GM19351 (cell line): ENCODE data around the gene MAJIN.
"Not testable (repeated sequence)": the region's sequence is repeated elsewhere in the genome, so short reads cannot be mapped to it uniquely, and the experiment has no call there.

Experiments
- ATAC-seq: cut with Tn5 transposase; IDR thresholded peaks from one replicate; pipeline ENCODE4 v1.9.1; 2021; ENCODE audit warnings: mild to moderate bottlenecking, moderate library complexity; ENCODE audit not compliant: unreplicated experiment

Gene MAJIN

DNA sequence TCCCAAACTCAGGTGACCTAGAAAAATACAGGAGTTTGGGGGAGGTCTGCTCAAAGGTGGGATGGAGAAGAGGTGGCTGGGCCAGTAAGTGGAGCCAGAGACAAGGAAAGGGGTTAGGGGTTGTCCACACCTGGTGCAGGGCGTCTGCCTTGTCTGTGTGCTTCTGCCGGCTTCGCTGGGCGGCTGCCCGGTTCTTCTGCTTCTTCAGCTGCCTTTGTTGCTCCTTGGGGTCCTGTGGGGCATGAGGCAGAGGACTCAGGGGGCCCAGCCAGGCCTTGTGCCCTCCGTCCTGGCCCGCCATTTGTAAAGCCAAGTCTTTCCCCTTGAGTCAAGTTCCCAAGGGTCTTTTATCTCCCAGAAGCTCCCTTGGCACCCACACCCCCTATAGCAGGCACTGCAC lies 22.4 kb upstream of the MAJIN start:
- ATAC-seq: no peak

DNA sequence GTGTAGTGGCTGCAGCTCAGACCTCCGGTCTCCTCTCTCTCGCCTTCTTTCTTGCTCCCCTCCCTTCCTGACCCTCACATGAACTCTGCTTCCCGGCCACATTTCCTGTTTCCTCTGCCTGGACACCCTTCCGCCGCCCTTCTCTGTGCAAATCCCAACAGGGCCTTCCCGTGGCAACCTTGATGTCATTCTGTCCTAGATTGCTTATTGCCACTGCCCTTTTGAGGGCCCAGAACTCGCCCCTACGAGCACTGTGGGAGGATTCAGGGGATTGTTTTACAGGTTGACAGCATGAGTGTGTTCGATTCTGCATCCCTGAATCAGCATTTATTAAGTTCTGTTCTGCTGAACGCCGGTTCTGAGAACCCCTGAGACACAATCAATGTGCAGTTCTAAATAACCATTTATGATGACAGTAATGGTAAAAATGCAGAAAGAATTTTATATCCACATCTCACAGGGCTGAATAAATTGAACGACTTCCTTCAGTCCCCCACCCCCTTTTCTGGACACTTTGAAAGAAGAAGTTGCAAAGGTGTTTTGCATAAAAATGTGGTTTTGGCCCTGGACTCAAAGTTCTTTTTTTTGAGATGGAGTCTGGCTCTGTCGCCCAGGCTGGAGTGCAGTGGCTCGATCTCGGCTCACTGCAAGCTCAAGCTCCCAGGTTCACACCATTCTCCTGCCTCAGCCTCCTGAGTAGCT lies 18.5 kb upstream of the MAJIN start:
- no peak for ATAC-seq

DNA sequence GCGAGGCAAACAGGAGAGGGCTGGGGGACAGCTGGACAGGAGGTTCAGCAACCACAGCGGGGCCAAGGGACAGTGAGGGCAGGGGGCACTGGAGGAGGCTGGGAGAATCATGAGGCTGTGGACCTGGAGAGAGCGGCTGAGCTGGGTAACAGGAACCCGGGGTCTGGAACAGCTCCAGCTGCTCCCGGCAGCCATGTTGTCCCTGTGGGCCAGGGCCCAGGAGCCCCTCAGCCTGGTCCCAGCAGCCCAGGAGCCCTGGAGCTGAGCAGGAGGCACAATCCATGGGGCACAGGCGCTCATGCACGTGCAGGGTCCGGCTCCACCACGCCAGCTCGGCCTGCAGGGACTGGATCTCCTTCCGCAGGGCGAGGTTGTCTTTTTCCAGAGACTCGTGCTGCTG lies 17.5 kb upstream of the MAJIN start:
- no peak for ATAC-seq

DNA sequence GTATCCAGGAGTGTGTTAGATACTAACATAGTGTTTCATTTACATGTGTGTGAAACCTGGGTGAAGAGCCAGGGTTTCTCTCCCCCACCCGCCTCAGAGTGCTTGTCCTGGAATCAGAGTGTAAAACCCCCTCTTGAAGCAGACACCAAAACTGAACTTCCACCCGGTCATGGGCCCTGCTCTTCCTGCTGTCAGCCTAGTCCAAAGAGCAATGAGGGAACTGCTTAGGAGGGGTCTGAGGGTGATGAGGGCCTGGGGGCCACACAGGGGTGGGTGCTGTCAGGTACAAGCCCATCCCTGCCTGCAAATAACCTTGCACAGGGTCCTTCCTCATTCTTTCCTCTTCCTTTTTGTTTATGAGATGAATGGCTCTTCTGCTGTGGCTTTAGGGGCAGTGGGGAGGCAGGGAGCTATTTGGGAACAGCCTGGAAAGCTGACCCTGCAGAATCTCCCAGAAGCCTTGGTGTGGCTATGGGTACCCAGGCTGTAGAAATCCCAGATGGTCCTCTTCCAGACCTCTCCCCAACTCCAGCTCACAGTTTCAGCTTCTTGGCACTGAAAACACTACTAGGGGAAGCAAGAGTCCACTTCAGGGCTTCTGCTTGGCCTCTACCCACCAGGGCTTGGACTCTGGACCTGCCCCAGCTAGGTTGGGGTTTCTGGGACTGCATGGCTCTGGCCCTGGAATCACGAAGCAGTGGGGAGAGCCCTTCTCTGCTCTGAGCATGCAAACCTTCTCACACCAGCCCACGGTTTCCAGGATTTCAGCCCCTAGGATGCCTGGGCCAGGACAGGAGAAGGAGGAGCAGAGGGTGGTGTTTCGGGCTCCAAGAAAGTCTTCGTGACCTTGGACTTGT lies 16.3 kb upstream of the MAJIN start:
- ATAC-seq: no peak

DNA sequence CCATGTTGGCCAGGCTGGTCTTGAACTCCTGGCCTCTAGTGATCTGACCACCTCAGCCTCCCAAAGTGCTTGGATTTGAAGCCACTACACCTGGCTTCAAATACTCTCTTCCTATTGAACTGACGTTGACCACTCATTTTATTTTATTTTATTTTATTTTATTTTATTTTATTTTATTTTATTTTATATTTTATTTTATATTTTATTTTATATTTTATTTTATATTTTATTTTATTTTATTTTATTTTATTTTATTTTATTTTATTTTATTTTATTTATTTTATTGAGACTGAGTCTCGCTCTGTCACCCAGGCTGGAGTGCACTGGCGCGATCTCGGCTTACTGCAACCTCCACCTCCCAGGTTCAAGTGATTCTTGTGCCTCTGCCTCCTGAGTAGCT lies 11.4 kb upstream of the MAJIN start:
- ATAC-seq: not testable (repeated sequence)

DNA sequence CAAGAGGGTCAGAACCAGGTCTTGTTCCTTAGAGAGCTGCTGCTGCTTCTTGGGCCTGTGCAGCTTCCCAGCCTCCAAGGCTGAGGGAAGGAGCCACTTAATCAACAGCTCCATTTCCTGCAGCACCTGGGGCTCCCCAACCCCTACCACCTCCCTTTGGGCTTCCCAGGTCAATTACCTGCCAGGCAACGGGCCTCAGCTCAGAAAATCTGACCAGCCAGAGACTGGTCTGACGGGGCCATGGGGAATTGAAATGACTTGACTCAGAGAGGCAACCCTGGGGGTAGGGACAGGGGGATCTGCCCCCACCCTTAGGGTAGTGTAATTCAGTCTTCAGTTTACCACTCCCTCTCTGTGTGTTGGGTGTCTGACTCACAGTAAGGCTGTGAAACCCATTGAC lies 4.7 kb upstream of the MAJIN start:
- no peak for ATAC-seq

DNA sequence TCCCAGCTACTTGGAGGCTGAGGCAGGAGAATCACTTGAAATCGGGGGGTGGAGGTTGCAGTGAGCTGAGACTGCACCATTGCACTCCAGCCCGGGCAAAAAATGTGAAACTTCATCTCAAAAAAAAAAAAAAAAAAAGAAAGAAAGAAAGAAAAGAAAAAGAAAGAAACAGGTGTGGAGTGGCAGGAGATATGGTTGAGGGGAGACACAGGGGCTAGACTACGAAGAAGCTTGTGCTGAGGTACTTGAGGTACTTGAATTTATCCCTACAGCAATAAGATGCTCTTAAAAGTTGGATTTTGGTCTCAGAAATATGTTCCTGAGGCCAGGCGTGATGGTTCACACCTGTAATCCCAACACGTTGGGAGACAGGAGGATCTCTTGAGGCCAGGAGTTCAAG lies 2.2 kb upstream of the MAJIN start:
- no peak for ATAC-seq

DNA sequence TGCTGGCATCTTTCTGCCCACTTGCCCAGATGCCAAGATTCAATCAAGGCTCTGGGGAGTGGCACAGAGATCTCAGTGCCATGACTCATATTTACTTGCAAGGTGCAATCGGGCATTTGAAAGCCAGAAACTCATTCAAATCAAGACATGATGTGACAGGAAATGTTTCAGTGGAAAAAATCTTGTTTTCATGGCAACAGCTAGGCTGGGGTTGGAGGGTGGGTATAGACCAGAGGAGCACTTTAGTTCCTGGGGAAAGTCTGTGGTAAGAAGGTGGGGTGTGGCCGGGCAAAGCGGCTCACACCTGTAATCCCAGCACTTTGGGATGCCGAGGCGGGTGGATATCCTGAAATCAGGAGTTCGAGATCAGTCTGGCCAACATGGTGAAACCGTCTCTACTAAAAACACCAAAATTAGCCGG lies 1.2 kb downstream of the MAJIN start:
- no peak for ATAC-seq

DNA sequence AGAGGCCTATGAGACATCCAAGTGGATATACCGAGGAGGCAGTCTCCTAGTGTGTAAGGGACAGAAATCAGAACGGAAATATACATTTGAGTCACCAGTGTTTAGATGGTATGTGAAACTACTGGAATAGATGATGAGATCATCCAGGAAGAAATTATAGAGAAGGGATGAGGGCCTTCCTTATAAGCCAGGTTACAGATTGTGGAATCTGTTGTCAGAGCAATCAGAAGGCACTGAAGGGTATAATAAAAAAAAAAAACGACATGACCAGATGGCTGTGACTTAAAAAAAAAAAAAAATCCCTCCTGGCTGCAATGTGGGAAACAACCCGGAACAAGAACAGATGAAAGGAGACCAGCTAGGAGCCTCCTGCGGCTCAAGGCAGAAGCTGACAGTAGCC lies 2.7 kb downstream of the MAJIN start:
- no peak for ATAC-seq

DNA sequence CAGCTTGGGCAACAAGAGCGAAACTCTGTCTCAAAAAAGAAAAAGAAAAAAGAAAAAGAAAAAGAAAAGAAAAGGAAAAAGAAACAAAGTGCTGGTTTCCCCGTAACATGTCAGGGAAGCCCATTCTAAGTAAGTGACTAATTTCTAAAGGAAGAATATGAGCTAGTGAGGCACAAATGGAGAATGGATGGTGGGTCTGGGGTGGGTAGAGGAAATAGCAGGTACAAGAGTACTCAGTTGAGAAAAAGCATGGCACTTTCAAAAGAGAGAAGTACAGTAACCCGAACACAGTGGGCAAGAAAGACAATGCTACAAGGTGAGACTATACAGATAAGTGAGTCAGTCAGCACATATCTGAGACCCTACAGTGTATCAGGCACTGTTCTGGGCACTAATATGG lies 4.5 kb downstream of the MAJIN start:
- no peak for ATAC-seq

DNA sequence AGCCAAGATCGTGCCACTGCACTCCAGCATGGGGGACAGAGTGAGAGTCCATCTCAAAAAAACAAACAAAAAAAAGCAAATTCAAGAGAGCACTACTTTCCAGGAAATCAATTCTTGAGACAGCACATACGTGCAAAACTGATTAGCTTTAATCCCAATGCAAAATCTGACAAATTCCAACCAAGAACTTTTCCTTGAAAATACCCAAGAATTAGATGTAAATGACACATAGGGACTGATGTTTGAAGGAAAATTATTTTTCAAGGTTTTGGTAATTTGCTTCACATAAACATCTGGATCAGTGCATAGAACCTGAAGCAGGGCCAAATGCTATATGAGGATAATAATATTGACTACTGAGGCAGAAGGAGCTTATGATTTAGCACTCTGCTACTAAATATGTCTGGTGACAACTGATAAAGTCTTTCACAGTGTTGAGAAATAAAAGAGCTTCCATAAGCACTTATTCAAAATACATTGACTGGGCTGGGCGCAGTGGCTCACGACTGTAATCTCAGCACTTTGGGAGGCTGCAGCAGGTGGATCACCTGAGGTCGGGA lies 8.8 kb downstream of the MAJIN start:
- ATAC-seq: no peak

DNA sequence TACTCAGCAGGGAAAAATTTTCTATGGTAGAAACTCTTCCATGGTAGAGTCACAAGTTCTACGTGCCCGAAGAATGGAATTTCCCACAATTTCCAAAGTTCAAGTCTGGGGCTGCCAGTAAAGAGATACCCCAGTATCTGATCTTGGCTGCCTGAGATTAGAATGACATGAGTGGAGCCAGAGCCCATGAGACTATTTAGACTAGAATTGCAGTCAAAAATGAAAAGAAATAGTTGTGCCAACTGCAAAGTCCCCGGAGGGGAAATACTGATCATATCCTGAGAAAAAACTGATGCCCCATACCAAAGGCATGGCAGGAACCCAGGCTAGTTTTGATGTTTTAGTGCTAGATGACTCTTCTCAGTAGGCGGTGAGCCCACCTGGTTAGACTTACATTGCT lies 11.2 kb downstream of the MAJIN start:
- no peak for ATAC-seq

DNA sequence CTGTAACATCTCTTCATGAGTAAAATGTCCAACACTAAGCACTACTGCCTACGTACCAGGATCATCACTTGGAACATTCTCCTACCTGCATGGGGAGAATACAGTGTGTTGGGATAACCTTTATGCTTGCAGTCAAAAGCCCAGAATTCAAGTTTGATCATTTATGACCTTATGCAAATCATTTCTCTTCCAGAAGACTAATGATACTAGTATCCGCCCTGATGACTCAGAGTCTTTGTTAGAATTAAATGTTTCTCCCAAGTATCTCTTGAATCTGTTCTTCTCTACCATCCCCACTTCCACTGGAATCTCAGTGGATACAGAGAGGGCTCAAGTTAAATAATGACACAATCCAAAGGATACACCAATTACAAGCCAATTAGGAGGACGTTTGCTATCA lies 12.4 kb downstream of the MAJIN start:
- no peak for ATAC-seq

DNA sequence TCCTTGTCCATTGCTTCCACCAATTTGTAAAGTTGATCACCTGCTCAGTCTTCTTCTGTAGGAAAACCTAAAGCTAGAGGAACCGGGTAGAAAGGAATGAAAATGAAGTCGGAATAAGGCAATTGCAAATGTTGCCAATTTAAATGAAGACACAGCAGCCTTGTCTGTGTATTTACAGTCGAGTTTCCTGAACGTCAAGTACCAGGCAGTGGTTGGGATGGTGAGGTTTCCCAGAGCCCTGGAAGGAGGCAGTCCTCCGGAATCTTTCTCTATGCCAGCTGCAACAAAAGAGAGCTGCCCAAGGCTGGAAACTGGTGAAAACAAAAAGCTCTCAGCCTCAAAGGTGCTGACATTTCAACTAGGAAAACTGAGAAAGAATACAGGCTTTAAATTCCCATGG lies 17.7 kb downstream of the MAJIN start:
- ATAC-seq: no peak

DNA sequence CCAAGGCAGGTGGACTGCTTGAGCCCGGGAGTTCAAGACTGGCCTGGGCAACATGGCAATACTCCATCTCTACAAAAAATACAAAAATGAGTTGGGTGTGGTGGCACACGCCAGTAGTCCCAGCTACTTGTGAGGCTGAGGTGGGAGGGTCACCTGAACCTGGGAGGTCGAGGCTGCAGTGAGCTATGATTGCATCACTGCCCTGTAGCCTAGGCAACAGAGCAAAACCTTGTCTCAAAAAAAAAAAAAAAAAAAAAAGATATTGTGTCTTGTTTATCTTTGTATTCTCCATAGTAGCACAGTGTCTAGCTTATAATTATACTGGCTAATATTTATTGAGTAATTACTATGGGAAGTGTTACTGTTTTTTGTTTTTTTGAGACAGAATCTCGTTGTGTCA lies 20.4 kb downstream of the MAJIN start:
- ATAC-seq: no peak

DNA sequence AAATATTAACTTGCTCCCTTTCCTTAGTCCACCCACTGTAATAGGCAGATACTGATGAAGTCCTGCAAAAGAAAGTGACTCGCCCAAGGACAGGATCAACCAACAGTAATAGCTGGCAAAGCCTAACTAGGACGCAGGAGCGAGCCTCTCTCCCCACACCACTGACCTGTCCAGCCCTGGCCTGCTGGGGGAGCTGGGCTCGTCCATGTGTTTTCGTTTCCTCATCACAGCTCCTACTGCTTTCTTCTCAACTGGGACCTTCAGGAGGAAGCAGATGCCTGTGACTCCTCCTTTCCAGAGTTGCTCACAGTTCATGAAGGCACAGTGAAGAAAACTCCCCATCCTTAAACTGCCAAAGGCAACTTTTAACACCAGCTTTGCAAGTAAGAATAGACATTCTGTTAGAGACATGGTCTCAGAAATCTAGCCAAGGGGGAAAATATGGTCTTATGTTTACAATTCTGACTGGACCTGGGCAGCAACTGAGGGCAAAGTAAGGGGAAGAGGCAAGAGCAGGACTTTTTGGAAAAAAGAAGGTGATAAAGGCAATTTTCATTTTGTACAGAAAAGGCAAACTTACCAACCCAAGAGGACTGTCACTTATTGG lies 24.6 kb downstream of the MAJIN start:
- no peak for ATAC-seq

DNA sequence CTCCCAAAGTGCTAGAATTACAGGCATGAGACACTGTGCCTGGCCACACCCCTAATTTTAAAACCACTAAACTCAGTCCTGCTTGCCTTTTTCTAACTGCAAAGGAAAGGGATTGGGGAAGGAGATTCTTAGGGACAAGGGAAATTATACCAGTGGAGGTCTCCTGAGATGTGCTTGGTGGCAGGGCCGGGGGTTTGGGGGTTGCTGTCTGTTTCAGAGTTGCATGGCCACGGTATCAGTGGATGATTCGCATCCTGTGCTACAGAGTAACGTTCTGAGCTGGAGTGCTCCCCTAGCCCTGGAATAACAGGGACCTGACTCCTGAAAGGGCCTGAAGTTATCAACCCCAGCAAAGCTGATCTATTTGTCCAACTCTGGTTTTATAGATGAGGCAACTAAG lies 35.4 kb downstream of the MAJIN start:
- no peak for ATAC-seq

DNA sequence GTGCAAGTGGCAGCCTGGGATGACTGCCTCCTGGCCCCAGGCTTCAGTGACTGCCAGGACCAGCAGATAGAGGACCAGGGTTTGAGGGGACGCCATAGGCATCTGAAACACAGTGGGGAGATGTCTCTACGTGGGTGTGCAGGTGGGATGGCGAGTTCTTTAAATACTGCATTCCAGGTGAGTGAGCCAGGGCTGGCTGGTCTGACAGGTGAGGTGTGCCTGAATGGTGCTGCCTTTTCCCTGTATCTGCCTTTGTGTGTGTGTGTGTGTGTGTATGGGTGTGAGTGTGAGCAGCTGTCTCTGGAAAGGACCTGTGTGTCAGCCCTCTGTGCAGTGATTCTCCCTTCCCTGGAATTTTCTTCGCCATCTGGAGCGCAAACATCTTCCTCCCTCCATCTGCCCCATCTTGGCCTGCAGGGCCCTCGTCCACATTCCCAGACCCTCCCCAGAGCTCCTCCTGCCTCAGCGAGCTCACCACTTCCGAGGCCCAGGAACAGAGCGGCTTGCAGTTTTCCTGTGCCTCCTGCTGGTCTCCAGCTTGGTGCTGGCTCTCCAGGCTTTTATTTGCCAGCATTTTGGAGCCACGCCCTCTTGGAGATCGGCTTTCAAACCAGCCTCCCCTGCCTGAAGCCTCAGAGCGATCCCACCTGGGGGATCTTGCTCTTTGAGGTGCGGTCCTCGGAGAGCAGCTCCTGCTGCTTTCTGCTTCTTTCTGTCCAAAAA lies 36.4 kb downstream of the MAJIN start, which contains the start of gene GPHA2:
TSS of gene GPHA2 (minus strand) at position 535 of the 723 bp plus-strand sequence. CDS start at position 102, 433 bp downstream.
- ATAC-seq: no peak

DNA sequence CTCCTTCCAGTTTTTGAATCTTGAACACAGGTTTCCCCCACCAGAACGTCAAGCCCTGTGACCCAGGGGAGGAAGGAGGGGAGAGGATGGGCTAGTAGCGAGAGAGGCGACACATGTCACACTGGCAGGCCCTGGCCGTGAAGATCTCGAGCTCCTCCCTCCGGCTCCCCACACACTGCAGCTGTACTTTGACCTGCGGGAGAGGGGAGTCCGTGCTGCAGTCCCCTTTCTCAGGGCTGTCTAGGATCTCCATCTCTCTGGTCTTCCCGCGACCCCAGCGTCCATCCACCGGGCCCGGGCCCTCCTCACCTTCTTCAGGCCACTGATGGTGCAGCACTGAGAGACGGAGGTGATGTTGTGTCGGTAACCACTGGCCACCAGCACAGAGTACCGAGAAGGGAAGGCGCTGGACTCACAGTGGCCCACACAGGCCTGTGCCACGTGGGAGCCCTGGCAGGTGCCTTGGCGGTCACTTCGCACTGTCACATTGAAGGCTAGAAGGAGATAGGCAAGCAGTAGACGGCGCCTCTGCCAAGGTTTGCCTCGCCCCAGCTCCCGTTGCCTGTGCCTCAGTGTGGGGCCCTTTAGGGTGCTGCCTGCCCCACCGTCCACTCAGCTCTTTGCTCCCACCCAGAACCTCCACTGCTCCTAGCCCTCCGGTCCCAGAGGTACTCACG lies 37.1 kb downstream of the MAJIN start:
- no peak for ATAC-seq

DNA sequence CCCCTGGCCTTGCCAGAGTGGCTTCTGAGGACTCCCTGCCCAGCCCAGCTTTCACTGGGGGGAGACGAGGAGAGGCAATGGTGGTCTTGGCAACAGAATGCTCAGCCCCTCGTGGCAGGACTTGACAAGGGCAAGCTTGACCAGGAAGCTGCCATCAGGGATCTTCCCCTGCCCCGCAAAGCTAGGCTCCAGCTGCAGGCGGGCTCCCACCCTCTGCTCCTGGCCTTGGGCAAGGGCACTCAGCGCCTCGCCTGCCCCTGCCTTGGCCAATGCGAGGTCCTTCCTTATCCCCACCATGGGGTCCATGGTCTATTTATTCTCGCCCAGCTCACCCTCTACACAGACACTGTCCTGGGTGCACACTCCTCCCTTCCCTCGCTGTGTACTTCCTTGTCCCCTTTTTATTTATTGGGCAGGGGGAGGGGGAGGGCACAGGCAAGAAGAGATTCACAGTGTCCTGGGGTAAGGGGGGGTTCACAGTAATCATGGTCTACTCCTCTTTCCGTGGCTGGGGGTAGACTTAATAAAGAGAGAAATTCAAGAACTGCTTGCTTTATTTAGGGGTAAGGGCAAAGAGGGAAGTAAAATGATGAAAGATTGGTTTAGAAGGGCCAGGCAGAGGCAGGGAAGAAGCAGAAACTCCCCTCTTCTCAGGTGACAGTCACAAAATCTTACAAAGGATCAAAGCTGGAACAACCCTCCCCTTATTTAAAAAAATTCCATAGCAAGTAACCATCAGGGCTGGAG lies 37.8 kb downstream of the MAJIN start:
- no peak for ATAC-seq
